ENCODE data around the gene FCER1A. TPM values are rescaled to one million over a fixed set of nuclear protein-coding genes. Genes with fewer than 3 reads are reported as not detected.

The FCER1A gene
- total and polyA plus RNA-seq, 3 donors from 2014 or later: 3.2 to 4.3 TPM; not detected in 1

GRCh38 chr1:159296706-159297375 lies 5.3 kb upstream of the FCER1A start:
- no peak for DNase-seq
- WGBS, 2 donors: 83 to 84% methylated on average over 9 of the region's 9 CpGs
- TF ChIP-seq, protein P1, sequence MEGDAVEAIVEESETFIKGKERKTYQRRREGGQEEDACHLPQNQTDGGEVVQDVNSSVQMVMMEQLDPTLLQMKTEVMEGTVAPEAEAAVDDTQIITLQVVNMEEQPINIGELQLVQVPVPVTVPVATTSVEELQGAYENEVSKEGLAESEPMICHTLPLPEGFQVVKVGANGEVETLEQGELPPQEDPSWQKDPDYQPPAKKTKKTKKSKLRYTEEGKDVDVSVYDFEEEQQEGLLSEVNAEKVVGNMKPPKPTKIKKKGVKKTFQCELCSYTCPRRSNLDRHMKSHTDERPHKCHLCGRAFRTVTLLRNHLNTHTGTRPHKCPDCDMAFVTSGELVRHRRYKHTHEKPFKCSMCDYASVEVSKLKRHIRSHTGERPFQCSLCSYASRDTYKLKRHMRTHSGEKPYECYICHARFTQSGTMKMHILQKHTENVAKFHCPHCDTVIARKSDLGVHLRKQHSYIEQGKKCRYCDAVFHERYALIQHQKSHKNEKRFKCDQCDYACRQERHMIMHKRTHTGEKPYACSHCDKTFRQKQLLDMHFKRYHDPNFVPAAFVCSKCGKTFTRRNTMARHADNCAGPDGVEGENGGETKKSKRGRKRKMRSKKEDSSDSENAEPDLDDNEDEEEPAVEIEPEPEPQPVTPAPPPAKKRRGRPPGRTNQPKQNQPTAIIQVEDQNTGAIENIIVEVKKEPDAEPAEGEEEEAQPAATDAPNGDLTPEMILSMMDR (IDR thresholded peaks at IDR 0.05): no peak
- TF ChIP-seq POLR2A (IDR thresholded peaks at IDR 0.05): no peak
- Histone ChIP-seq H3K4me1 (no peaks in the 10 kb centered on the region), H3K27ac (no peak overlapping the region), H3K36me3 (ENCODE audit: low read depth, missing control alignments) (no peaks in the 10 kb centered on the region), H3K27me3 (no peaks in the 10 kb centered on the region), H3K9me3 (no peaks in the 10 kb centered on the region), H3K4me3 (no peak overlapping the region)
- intact Hi-C loops (cut with DNase I; ENCODE audit: low total_unique reads): no loop called here

GRCh38 chr1:159300146-159300545 lies 2.0 kb upstream of the FCER1A start:
- intact Hi-C loops (cut with DNase I; ENCODE audit: low total_unique reads): no loop called here
- Histone ChIP-seq H3K36me3 (ENCODE audit: low read depth, missing control alignments) (no peaks in the 10 kb centered on the region), H3K4me1 (no peaks in the 10 kb centered on the region), H3K4me3 (no peak overlapping the region), H3K9me3 (no peaks in the 10 kb centered on the region), H3K27ac (no peak overlapping the region), H3K27me3 (no peaks in the 10 kb centered on the region)
- 77 to 78% methylated on average over 4 of the region's 4 CpGs for WGBS, 2 donors
- no peak for DNase-seq
- no peak for TF ChIP-seq POLR2A (IDR thresholded peaks at IDR 0.05)
- TF ChIP-seq, protein P1 (IDR thresholded peaks at IDR 0.05): no peak

DNA sequence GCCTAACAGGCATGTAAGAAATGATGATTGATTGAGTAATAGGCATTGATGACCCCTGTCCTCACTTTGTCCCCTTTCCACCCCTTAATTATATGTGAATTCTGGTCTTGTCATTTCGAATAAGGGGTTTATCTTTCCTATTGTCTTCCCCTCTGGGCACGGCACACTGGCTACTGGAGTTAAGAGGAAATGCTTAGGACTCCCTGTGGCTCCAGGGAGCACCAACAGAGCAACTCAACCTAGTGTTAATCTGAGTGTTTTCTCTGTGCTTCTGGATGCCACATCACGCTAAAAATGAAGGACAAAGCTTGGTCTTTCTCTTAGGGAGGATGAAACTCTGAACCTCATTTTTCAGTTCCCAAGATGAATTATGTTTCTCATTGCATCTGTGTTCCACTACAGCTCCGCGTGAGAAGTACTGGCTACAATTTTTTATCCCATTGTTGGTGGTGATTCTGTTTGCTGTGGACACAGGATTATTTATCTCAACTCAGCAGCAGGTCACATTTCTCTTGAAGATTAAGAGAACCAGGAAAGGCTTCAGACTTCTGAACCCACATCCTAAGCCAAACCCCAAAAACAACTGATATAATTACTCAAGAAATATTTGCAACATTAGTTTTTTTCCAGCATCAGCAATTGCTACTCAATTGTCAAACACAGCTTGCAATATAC lies 5.3 kb downstream of the FCER1A start:
- 64 to 69% methylated on average over 5 of the region's 5 CpGs for WGBS, 2 donors
- Histone ChIP-seq H3K27ac (no peak overlapping the region), H3K27me3 (no peaks in the 10 kb centered on the region), H3K9me3 (no peaks in the 10 kb centered on the region), H3K4me1 (no peaks in the 10 kb centered on the region), H3K4me3 (no peak overlapping the region), H3K36me3 (ENCODE audit: low read depth, missing control alignments) (no peaks in the 10 kb centered on the region)
- DNase-seq: no peak
- TF ChIP-seq POLR2A (IDR thresholded peaks at IDR 0.05): no peak
- TF ChIP-seq, protein P1 (IDR thresholded peaks at IDR 0.05): no peak
- intact Hi-C loops (cut with DNase I; ENCODE audit: low total_unique reads): no loop called here

GRCh38 chr1:159311679-159312078 lies 9.5 kb downstream of the FCER1A start:
- H3K27ac ChIP-seq: no peak overlapping the region
- H3K4me1 ChIP-seq: no peaks in the 10 kb centered on the region
- intact Hi-C loops (cut with DNase I; ENCODE audit: low total_unique reads): no loop called here
- TF ChIP-seq, protein P1 (IDR thresholded peaks at IDR 0.05): no peak
- TF ChIP-seq POLR2A (IDR thresholded peaks at IDR 0.05): no peak
- no peak overlapping the region for H3K4me3 ChIP-seq
- no peaks in the 10 kb centered on the region for H3K36me3 ChIP-seq (ENCODE audit: low read depth, missing control alignments)
- no peaks in the 10 kb centered on the region for H3K9me3 ChIP-seq
- no peaks in the 10 kb centered on the region for H3K27me3 ChIP-seq
- no peak for DNase-seq

DNA sequence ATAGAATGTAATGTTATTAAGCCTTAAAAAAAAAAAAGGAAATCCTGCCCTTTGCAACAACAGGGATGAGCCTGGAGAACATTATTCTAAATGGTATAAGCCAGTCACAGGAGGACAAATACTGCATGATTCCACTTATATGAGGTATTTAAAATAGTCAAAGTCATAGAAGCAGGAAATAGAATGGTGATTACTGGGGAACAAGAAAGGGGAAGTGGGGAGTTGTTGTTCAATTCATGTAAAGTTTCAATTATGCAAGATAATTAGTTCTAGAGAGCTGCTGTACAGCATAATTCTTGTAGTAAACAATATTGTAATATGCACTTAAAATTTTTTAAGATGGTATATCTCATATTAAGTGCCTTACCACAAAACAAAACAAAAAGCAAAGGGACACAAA lies 13.2 kb downstream of the FCER1A start:
- H3K27me3 ChIP-seq: no peaks in the 10 kb centered on the region
- H3K27ac ChIP-seq: no peak overlapping the region
- intact Hi-C loops (cut with DNase I; ENCODE audit: low total_unique reads): no loop called here
- no peaks in the 10 kb centered on the region for H3K4me1 ChIP-seq
- no peak overlapping the region for H3K4me3 ChIP-seq
- H3K9me3 ChIP-seq: no peaks in the 10 kb centered on the region
- H3K36me3 ChIP-seq (ENCODE audit: low read depth, missing control alignments): no peaks in the 10 kb centered on the region
- no peak for DNase-seq
- TF ChIP-seq POLR2A (IDR thresholded peaks at IDR 0.05): no peak
- TF ChIP-seq, protein P1 (IDR thresholded peaks at IDR 0.05): no peak

Measured in testis (tissue), 3 donors.